Measurements from ENCODE around the gene SHB.

DNA sequence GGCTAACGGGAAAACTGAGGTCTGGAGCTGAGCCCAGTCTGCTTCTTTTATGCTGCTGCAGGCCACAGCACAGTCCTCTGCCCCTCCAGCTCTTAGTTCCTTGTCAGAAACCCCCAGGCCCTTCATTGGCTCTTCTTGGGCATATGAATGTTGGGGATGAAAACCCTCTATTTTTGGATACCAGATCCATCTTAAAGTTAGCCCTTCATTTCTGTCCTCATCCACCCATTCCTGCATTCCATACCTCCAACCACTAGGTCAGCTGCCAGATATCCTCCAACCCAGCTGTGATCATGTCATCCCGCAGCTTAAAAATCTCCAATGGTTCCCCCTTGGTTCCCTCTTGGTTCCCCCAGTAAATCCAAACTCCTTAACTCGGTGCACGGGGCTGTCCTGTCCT is 163.3 kb downstream of the SHB start:
- TF ChIP-seq, protein P1, sequence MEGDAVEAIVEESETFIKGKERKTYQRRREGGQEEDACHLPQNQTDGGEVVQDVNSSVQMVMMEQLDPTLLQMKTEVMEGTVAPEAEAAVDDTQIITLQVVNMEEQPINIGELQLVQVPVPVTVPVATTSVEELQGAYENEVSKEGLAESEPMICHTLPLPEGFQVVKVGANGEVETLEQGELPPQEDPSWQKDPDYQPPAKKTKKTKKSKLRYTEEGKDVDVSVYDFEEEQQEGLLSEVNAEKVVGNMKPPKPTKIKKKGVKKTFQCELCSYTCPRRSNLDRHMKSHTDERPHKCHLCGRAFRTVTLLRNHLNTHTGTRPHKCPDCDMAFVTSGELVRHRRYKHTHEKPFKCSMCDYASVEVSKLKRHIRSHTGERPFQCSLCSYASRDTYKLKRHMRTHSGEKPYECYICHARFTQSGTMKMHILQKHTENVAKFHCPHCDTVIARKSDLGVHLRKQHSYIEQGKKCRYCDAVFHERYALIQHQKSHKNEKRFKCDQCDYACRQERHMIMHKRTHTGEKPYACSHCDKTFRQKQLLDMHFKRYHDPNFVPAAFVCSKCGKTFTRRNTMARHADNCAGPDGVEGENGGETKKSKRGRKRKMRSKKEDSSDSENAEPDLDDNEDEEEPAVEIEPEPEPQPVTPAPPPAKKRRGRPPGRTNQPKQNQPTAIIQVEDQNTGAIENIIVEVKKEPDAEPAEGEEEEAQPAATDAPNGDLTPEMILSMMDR (conservative IDR thresholded peaks at IDR 0.05; ENCODE audit: low read depth, low read length) = no peak
- no peak for TF ChIP-seq EZH2 (IDR thresholded peaks at IDR 0.05; ENCODE audit: low read length, unreplicated experiment)
